Effector memory CD8-positive, alpha-beta T cell (primary cell): Measurements from ENCODE around the gene SAMD14.

Source experiments
- ATAC-seq: fragments of 150-1000 bp; cut with Tn5 transposase; replicated peaks from 2 replicates; pipeline ENCODE4 v1.10.0; 2021; ENCODE audit warnings: mild to moderate bottlenecking, moderate library complexity
- DNase-seq, 3 experiments: peaks; one replicate each; pipeline ENCODE4 v3.0.0; 2021
- H3K27ac Mint-ChIP-seq, 2 donors: one replicate each; pipeline ENCODE4 v1.8.0; 2022; ENCODE audit warnings: mild to moderate bottlenecking in 2 of 2, mixed read lengths in 2 of 2, moderate library complexity in 2 of 2
- H3K27me3 Mint-ChIP-seq, 2 donors: one replicate each; pipeline ENCODE4 v1.8.0; 2022; ENCODE audit warnings: mixed read lengths in 2 of 2
- H3K36me3 Mint-ChIP-seq: one replicate; pipeline ENCODE4 v1.8.0; 2022; ENCODE audit warnings: mild to moderate bottlenecking, moderate library complexity, mixed read lengths; ENCODE audit not compliant: insufficient read depth
- H3K4me1 Mint-ChIP-seq, 2 donors: one replicate each; pipeline ENCODE4 v1.8.0; 2022; ENCODE audit warnings: low read depth in 2 of 2, mixed read lengths in 2 of 2
- H3K4me3 Mint-ChIP-seq, 2 donors: one replicate each; pipeline ENCODE4 v1.8.0; 2022; ENCODE audit warnings: mild to moderate bottlenecking in 2 of 2, mixed read lengths in 2 of 2, moderate library complexity in 2 of 2
- H3K9me3 Mint-ChIP-seq, 2 donors: one replicate each; pipeline ENCODE4 v1.8.0; 2022; ENCODE audit warnings: mixed read lengths in 2 of 2

The SAMD14 gene

DNA sequence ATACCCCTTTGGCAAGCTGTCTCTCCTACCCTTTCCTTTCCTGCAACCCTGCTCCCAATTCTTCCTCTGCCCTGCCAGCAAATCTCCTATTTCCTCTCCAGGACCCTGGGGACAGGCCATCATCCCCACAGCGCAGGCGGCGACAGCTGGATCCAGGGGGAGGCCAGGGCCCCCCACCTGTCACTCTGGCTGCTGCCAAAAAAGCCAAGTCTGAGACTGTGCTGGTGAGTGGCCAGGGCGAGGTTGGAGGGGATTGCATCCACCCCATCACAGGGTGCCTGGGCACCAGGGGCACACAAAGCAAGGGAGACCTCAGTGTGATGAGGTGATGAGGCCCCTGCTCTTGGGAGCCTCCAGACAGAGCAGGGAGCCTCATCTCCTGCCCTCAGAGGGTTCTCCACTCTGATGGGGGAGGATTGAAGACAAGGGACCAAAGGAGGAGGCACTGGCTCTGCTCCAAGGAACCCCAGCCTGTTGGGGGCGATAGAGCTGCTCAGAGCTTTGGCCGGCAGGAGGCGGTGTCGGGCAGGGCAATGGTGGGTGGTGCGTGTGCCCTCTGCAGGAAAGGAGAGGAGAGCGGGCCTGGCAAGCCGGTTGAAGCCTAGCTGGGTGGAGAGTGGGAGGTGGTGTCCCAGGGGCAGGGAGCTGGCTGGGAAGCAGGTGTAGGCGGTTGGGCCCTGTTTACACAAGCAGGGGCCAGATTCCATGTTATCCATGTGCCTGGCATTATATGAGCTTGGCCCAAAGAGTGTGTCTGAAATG is 50.4 kb downstream of the SAMD14 start:
- DNase-seq (peak in 1 of 3 experiments; percentile 31), ATAC-seq (peak; percentile 41)
- Mint-ChIP-seq H3K36me3 (peaks cover 2% of the 10 kb centered on the region), H3K27ac (no peak overlapping the region), H3K27me3 (no peaks in the 10 kb centered on the region), H3K4me1 (no peaks in the 10 kb centered on the region), H3K9me3 (no peaks in the 10 kb centered on the region), H3K4me3 (no peak overlapping the region)

DNA sequence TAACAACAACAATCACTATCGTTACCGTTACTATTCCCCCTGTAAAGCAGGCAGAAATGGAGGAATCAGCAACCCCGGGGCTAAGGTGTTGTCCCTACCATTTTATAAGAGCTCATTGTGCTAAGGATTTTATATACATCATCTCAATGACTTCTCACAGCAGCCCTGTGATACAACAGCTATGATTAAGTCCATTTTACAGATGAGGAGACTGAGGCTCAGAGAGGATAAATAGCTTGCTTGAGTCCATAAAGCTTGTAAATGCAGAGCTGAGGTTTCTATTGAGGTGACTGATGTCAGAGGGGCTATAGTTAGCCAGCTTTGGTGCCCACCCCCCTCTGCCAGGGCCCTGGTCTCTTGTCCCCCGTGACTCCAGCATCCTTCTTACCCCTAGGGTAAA is 51.5 kb downstream of the SAMD14 start:
- no peak for ATAC-seq
- no peaks in the 10 kb centered on the region for H3K4me1 Mint-ChIP-seq
- H3K27me3 Mint-ChIP-seq, result no peaks in the 10 kb centered on the region
- H3K4me3 Mint-ChIP-seq, result no peak overlapping the region
- DNase-seq, result no peak
- H3K9me3 Mint-ChIP-seq, result no peaks in the 10 kb centered on the region
- H3K27ac Mint-ChIP-seq, result peak overlapping the region in 1 of 2 donors; percentile 33
- H3K36me3 Mint-ChIP-seq, result peaks cover 2% of the 10 kb centered on the region

DNA sequence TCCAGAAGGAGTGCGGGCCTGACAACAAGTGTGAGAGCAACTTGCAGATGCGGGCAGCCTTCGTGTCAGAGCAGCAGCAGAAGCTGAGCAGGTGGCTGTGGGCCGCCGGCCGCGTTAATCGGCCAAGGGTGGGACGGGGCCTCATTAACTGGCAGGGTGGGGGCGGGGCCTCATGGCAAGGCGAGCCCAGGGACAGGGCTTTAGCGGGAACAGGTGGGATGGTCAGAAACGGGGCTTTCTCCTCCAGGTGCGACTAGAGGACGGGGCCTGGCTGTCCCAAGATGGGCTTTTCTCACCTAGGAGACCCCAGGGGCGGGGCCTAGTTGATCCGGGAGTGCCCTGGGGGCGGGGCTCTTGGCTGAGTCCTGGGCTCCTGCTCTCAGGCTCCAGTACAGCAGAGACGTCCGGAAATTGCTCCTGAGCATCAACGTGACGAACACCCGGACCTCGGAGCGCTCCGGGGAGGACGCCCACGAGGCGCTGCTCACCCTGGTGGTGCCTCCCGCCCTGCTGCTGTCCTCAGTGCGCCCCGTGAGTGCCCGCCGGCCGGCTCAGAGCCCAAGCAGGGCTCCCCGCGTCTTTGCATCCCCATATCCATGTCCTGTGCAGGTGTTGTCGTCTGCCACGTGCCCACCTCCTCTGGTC is 53.2 kb downstream of the SAMD14 start:
- no peak overlapping the region for H3K4me3 Mint-ChIP-seq

DNA sequence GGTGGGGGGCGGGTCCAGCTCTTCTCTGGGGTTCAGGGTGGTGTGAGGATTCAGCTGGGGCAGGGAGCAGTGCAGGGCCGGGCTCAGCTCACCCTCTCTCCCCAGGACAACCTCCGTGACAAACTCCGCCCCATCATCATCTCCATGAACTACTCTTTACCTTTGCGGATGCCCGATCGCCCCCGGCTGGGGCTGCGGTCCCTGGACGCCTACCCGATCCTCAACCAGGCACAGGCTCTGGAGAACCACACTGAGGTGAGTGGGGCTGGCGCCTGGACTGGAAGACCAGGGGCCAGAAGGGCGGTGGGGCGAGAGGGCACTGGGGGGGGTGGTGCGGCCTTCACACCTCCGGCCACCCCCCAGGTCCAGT is 53.8 kb downstream of the SAMD14 start:
- no peaks in the 10 kb centered on the region for H3K9me3 Mint-ChIP-seq
- DNase-seq, result no peak
- ATAC-seq, result no peak
- H3K4me1 Mint-ChIP-seq, result no peaks in the 10 kb centered on the region
- H3K36me3 Mint-ChIP-seq, result peaks cover 2% of the 10 kb centered on the region
- no peak overlapping the region for H3K4me3 Mint-ChIP-seq
- H3K27me3 Mint-ChIP-seq, result no peaks in the 10 kb centered on the region
- no peak overlapping the region for H3K27ac Mint-ChIP-seq

More for the DNA sequence above, 53.2 kb downstream of the SAMD14 start:
- ATAC-seq (no peak), DNase-seq (no peak)
- H3K4me1 Mint-ChIP-seq, result no peaks in the 10 kb centered on the region
- peaks cover 2% of the 10 kb centered on the region for H3K36me3 Mint-ChIP-seq
- H3K9me3 Mint-ChIP-seq, result no peaks in the 10 kb centered on the region
- no peak overlapping the region for H3K27ac Mint-ChIP-seq
- no peaks in the 10 kb centered on the region for H3K27me3 Mint-ChIP-seq

DNA sequence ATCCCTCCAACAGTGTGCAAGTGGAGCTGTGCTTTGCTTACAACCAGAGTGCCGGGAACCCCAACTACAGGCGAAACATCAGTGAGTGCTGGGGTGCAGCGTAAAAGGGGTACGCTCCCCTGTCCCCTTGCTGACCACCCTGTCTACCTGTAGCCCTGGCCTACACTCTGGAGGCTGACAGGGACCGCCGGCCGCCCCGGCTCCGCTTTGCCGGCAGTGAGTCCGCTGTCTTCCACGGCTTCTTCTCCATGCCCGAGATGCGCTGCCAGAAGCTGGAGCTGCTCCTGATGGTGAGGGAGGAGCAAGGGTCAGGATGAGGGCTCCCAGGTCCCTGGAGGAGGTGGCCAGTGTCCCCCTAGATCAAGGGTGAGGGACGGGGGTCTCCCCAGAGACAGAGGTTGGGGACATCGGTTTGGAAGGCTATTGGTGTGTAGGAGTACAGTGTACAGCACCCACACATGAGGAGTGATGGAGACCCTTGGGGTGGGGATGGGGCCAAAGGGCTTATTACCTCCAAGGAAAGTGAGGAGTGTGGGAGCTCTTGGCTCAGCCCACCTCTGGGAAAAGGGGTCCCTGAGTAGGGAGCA is 54.4 kb downstream of the SAMD14 start:
- ATAC-seq (no peak), DNase-seq (no peak)
- no peaks in the 10 kb centered on the region for H3K4me1 Mint-ChIP-seq
- H3K27ac Mint-ChIP-seq, result no peak overlapping the region
- H3K27me3 Mint-ChIP-seq, result no peaks in the 10 kb centered on the region
- no peaks in the 10 kb centered on the region for H3K36me3 Mint-ChIP-seq
- no peak overlapping the region for H3K4me3 Mint-ChIP-seq
- no peaks in the 10 kb centered on the region for H3K9me3 Mint-ChIP-seq

DNA sequence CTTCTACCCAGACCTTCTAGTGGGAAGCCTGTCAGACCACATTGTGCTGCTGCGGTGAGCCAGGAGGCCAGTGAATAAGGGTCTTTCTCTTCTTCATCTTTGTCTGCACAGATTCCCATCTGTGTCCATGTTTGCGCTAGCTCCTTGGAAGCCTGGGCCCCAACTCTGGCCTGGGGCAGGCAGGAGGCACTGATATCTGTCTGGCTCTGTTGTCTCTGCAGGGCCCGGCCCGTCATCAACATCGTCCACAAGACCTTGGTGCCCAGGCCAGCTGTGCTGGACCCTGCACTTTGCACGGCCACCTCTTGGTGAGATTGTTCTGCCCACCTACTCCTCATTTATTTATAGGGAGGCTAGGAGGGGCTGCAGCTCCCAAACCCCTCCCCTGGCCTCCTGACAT is 55.7 kb downstream of the SAMD14 start:
- DNase-seq, result no peak
- Mint-ChIP-seq H3K27me3 (no peaks in the 10 kb centered on the region), H3K27ac (peak overlapping the region; percentile 38 to 44), H3K4me1 (no peaks in the 10 kb centered on the region), H3K36me3 (no peaks in the 10 kb centered on the region), H3K4me3 (no peak overlapping the region), H3K9me3 (no peaks in the 10 kb centered on the region)
- no peak for ATAC-seq

DNA sequence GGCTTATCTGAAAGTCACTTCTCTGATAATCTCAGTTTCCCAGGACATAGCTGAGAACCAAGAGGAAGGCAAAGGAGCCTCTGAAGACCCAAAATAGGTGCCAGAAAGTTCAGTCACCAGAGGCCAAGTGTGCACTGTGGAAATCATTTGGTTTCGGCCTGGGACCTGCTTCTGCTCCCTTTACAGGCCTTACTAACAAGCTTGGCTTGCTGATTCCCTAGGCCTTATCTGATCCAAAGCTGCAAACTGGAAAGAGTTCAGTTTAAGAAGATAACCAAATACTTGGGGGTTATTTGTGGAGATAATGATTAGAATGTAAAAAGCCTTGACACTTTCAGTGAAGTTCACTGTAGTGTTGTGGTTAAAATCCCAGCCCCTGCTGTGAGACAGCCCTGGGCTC is 57.0 kb downstream of the SAMD14 start:
- no peak overlapping the region for H3K27ac Mint-ChIP-seq
- no peaks in the 10 kb centered on the region for H3K4me1 Mint-ChIP-seq
- H3K27me3 Mint-ChIP-seq, result no peaks in the 10 kb centered on the region
- H3K4me3 Mint-ChIP-seq, result no peak overlapping the region
- DNase-seq (no peak), ATAC-seq (no peak)
- peaks cover 2% of the 10 kb centered on the region for H3K36me3 Mint-ChIP-seq
- H3K9me3 Mint-ChIP-seq, result no peaks in the 10 kb centered on the region

DNA sequence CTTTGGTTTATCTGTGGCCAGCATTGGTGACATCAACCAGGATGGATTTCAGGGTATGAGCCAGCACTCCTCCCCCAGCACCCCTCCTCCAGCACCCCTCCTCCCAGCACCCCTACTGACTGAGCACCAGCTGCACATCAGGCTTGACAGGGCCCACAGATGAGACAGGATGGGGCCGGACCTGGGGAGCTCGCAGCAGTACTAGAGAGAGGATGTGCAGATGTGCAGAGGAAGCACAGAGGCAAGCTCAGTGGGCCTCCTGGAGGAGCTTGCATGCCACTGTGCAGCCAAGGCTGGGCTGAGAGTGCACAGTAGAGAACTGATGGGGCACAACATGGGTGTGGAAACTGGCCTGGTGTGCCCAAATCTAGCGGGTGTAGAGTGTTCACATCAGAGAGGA is 57.8 kb downstream of the SAMD14 start:
- Mint-ChIP-seq H3K27ac (no peak overlapping the region), H3K36me3 (peaks cover 6% of the 10 kb centered on the region), H3K9me3 (no peaks in the 10 kb centered on the region), H3K4me3 (no peak overlapping the region), H3K27me3 (no peaks in the 10 kb centered on the region), H3K4me1 (no peaks in the 10 kb centered on the region)
- DNase-seq (no peak), ATAC-seq (no peak)

DNA sequence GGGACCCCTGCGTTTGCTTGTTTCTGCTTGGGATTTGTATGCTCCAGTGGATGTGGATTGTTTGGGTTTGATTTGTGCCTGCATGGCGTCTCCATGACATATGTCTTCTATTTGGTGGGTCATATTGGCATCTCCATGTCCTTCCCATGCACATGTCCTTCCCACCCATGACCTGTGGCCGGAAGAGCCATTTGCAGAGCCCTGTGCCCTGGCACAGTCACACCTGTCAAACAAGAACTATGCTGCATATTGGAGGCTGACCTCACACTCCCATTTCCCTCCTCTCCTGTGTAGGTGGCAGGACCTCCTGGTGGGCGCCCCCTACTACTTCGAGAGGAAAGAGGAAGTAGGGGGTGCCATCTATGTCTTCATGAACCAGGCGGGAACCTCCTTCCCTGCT is 58.3 kb downstream of the SAMD14 start:
- H3K36me3 Mint-ChIP-seq, result peaks cover 6% of the 10 kb centered on the region
- ATAC-seq (no peak), DNase-seq (no peak)
- H3K27me3 Mint-ChIP-seq, result no peaks in the 10 kb centered on the region
- H3K4me1 Mint-ChIP-seq, result no peaks in the 10 kb centered on the region
- H3K4me3 Mint-ChIP-seq, result no peak overlapping the region
- H3K9me3 Mint-ChIP-seq, result no peaks in the 10 kb centered on the region
- H3K27ac Mint-ChIP-seq, result no peak overlapping the region

DNA sequence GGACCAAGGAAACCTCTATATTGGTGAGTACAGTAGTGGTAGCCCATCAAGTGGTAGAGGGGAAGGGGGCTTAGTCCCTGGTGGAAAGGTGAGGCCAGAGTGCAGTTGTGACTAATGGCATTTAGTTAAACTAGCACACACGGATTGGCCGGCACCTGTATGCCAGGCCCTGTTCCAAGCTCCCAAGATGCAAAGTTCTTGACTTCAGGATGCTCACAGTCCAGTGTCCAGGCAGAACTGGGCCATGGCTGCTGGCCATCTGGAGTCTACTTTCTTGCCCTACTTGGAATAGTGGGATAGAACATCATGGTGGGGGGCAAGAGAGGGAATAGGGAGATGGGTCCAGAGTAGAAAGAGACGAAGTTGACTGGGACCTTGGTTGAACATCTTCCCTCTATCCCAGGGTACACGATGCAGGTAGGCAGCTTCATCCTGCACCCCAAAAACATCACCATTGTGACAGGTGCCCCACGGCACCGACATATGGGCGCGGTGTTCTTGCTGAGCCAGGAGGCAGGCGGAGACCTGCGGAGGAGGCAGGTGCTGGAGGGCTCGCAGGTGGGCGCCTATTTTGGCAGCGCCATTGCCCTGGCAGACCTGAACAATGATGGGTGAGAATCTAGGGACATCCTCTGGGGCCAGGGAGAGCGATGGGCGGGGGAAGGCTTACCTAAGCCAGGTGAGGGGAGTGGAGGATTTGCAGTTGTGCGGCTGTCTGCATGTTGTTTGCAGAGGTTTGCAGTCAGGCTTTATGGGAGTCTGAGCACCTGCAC is 58.9 kb downstream of the SAMD14 start:
- DNase-seq, result no peak
- H3K27ac Mint-ChIP-seq, result no peak overlapping the region
- no peak overlapping the region for H3K4me3 Mint-ChIP-seq
- ATAC-seq, result no peak
- H3K4me1 Mint-ChIP-seq, result no peaks in the 10 kb centered on the region
- H3K36me3 Mint-ChIP-seq, result peaks cover 6% of the 10 kb centered on the region
- H3K27me3 Mint-ChIP-seq, result no peaks in the 10 kb centered on the region
- no peaks in the 10 kb centered on the region for H3K9me3 Mint-ChIP-seq

DNA sequence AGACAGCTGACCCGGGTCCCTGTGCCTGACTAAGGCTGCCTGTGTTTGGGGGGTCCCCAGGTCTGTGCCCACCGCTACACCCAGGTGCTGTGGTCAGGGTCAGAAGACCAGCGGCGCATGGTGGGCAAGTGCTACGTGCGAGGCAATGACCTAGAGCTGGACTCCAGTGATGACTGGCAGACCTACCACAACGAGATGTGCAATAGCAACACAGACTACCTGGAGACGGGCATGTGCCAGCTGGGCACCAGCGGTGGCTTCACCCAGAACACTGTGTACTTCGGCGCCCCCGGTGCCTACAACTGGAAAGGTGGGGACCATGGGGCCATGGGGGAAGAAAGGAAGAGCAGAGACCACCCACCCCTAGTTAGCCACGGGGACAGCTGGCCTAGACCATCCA is 62.0 kb downstream of the SAMD14 start:
- Mint-ChIP-seq H3K9me3 (no peaks in the 10 kb centered on the region), H3K27ac (no peak overlapping the region), H3K36me3 (peaks cover 8% of the 10 kb centered on the region), H3K27me3 (no peaks in the 10 kb centered on the region), H3K4me1 (no peaks in the 10 kb centered on the region), H3K4me3 (no peak overlapping the region)
- no peak for ATAC-seq
- DNase-seq, result no peak

DNA sequence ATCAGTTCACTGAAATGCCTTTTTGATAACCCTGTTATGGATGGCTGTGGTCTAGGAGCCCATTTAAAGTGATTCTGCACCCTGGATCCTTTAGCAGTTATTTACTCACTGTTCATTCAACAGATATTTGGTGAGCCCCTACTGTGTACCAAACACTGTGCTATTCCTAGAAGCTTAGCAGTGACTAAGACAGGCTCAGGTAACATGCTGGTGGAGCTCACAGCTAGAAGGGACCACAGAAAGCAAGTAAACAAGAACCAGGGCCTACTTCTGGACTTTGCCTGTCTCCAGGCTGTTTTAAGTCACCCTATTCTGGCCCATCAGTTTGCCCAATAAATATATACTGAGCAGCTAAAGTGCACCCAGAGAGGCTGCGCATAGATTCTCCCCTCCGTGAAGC is 63.0 kb downstream of the SAMD14 start:
- Mint-ChIP-seq H3K36me3 (peaks cover 8% of the 10 kb centered on the region), H3K4me3 (no peak overlapping the region), H3K4me1 (no peaks in the 10 kb centered on the region), H3K9me3 (no peaks in the 10 kb centered on the region), H3K27ac (no peak overlapping the region), H3K27me3 (no peaks in the 10 kb centered on the region)
- DNase-seq, result no peak
- no peak for ATAC-seq

DNA sequence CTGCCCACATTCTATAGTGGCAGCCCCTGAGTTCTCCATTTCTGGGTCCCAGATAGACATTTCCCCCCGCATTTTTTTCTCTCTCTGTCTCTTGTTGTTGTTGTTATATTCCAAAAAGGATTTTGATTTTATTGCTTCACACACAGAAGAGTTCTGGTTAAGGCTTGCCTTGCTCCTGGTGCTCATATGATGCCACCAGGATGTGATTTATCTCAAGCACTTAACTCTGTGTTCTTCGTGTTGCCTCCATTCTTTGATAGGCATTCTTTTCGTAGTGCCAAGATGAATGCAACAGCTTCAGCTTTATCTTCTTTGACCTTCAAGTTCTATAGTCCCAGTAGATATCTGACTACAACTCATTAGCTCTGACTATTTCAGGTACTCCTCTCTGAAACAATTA is 64.9 kb downstream of the SAMD14 start:
- Mint-ChIP-seq H3K4me1 (no peaks in the 10 kb centered on the region), H3K27me3 (no peaks in the 10 kb centered on the region), H3K4me3 (no peak overlapping the region), H3K36me3 (peaks cover 8% of the 10 kb centered on the region), H3K9me3 (no peaks in the 10 kb centered on the region), H3K27ac (peak overlapping the region in 1 of 2 donors; percentile 7)
- ATAC-seq (no peak), DNase-seq (no peak)
